Non-pigmented ciliary epithelial cell (primary cell): Measurements from ENCODE around the gene AKR1B1.
"Not testable (repeated sequence)": the region's sequence is repeated elsewhere in the genome, so short reads cannot be mapped to it uniquely, and the experiment has no call there.

ENCODE experiments used
- DNase-seq: peaks from one replicate; pipeline ENCODE4 v3.0.0-alpha.2; 2010; ENCODE audit warnings: low read depth

AKR1B1 gene

GRCh38 chr7:134458806-134459698 is at the start of gene AKR1B1:
TSS of gene AKR1B1 (minus strand) at chr7:134459100. CDS start at chr7:134459062, 38 bp downstream.
- DNase-seq = no peak

- DNase-seq = no peak
These were observed 47.0 kb upstream of the AKR1B1 start for GRCh38 chr7:134505856-134506255.

- DNase-seq = no peak
These were observed 45.8 kb upstream of the AKR1B1 start for GRCh38 chr7:134504660-134505164.

GRCh38 chr7:134502463-134503371 is 43.8 kb upstream of the AKR1B1 start:
- DNase-seq = no peak

GRCh38 chr7:134500982-134501381 is 42.1 kb upstream of the AKR1B1 start:
- no peak for DNase-seq

- DNase-seq = no peak
These were observed 41.5 kb upstream of the AKR1B1 start for GRCh38 chr7:134500406-134500805.

GRCh38 chr7:134495546-134495945 is 36.6 kb upstream of the AKR1B1 start:
- no peak for DNase-seq

GRCh38 chr7:134493091-134493490 is 34.2 kb upstream of the AKR1B1 start:
- DNase-seq = no peak

GRCh38 chr7:134487721-134488120 is 28.8 kb upstream of the AKR1B1 start:
- DNase-seq = not testable (repeated sequence)

GRCh38 chr7:134485203-134485602 is 26.3 kb upstream of the AKR1B1 start:
- no peak for DNase-seq

- no peak for DNase-seq
These were observed 24.4 kb upstream of the AKR1B1 start for GRCh38 chr7:134483296-134483695.

GRCh38 chr7:134482858-134483257 is 24.0 kb upstream of the AKR1B1 start:
- no peak for DNase-seq

GRCh38 chr7:134481167-134481566 is 22.3 kb upstream of the AKR1B1 start:
- DNase-seq = no peak

- no peak for DNase-seq
These were observed 21.8 kb upstream of the AKR1B1 start for GRCh38 chr7:134480730-134481129.

GRCh38 chr7:134480202-134480601 is 21.3 kb upstream of the AKR1B1 start:
- DNase-seq = no peak

GRCh38 chr7:134478707-134479106 is 19.8 kb upstream of the AKR1B1 start:
- DNase-seq = no peak

GRCh38 chr7:134477954-134478353 is 19.1 kb upstream of the AKR1B1 start:
- no peak for DNase-seq

- DNase-seq = no peak
These were observed 17.1 kb upstream of the AKR1B1 start for GRCh38 chr7:134476044-134476443.

GRCh38 chr7:134474828-134475227 is 15.9 kb upstream of the AKR1B1 start:
- DNase-seq = no peak

- DNase-seq = no peak
These were observed 15.0 kb upstream of the AKR1B1 start for GRCh38 chr7:134473861-134474291.

GRCh38 chr7:134472572-134473244 is 13.8 kb upstream of the AKR1B1 start:
- DNase-seq = no peak

GRCh38 chr7:134470864-134471263 is 12.0 kb upstream of the AKR1B1 start:
- DNase-seq = no peak
